Thoracic aorta (tissue), 2 donors: ENCODE results near the gene ZRANB1. TPM values are rescaled to one million over a fixed set of nuclear protein-coding genes. Genes with fewer than 3 reads are reported as not detected.

Experiments
- ATAC-seq: fragments of 150-250 bp; one replicate; pipeline ENCODE4 v1.8.0; 2017; ENCODE audit warnings: low read depth; ENCODE audit not compliant: insufficient number of reproducible peaks, low FRiP score
- DNase-seq: peaks from one replicate; pipeline ENCODE4 v3.0.0-alpha.2; 2020; ENCODE audit warnings: low spot score
- H3K27ac ChIP-seq, 2 donors: fragments of 200-600 bp; sonication (generic); 1 replicate in 1 of 2; 2 replicates in 1 of 2; pipeline ENCODE4 v1.5.1; 2016; ENCODE audit warnings: mild to moderate bottlenecking in 2 of 2, moderate library complexity in 2 of 2
- H3K27me3 ChIP-seq: fragments of 200-600 bp; sonication (generic); replicated peaks from 2 replicates; pipeline ENCODE4 v1.6.0; 2016; ENCODE audit warnings: mild to moderate bottlenecking; ENCODE audit not compliant: insufficient read depth
- H3K36me3 ChIP-seq: fragments of 200-600 bp; sonication (generic); one replicate; pipeline ENCODE4 v1.5.1; 2016
- H3K4me1 ChIP-seq, 2 donors: fragments of 200-600 bp; sonication (generic); 1 replicate in 1 of 2; 2 replicates in 1 of 2; pipeline versions ENCODE4 v1.5.1 to v1.6.0; 2016; ENCODE audit warnings: low read depth in 2 of 2, mild to moderate bottlenecking in 1 of 2; ENCODE audit not compliant: control insufficient read depth in 1 of 2
- H3K4me3 ChIP-seq: fragments of 200-600 bp; sonication (generic); 2 replicates; pipeline ENCODE4 v1.5.1; 2016; ENCODE audit warnings: mild to moderate bottlenecking
- H3K9me3 ChIP-seq: fragments of 200-600 bp; sonication (generic); 2 replicates; pipeline ENCODE4 v1.5.1; 2016
- CTCF ChIP-seq: fragments of 200-600 bp; sonication (generic); IDR thresholded peaks from one replicate; pipeline ENCODE4 v1.5.1; 2019; ENCODE audit warnings: antibody characterized with exemption
- total RNA-seq, 2 donors: library from RNA; depleted of rRNA; stranded (reverse); fragments of >200 nt; gene quantifications; one replicate each; pipeline versions ENCODE4 v1.1.0 to v1.2.3, GENCODE V29; 2016

ZRANB1 gene
- total RNA-seq, 2 donors from 2014 or later, result 30.1 to 30.9 TPM

GRCh38 chr10:125017547-125018298, 75.8 kb downstream of the ZRANB1 start:
- Histone ChIP-seq H3K27me3 (no peaks in the 10 kb centered on the region), H3K4me1 (peaks cover 56 to 100% of the 10 kb centered on the region in 2 donors), H3K4me3 (no peak overlapping the region), H3K27ac (peak overlapping the region; percentile 93 to 97), H3K36me3 (no peaks in the 10 kb centered on the region), H3K9me3 (no peaks in the 10 kb centered on the region)
- ATAC-seq (no peak), DNase-seq (no peak)
- no peak for TF ChIP-seq CTCF

GRCh38 chr10:125018576-125019143, 76.7 kb downstream of the ZRANB1 start:
- Histone ChIP-seq H3K27ac (peak overlapping the region; percentile 93 to 97), H3K27me3 (no peaks in the 10 kb centered on the region), H3K36me3 (no peaks in the 10 kb centered on the region), H3K9me3 (no peaks in the 10 kb centered on the region), H3K4me1 (peaks cover 61 to 100% of the 10 kb centered on the region in 2 donors), H3K4me3 (no peak overlapping the region)
- DNase-seq, result no peak
- TF ChIP-seq CTCF, result no peak
- ATAC-seq, result no peak

- Histone ChIP-seq H3K9me3 (no peaks in the 10 kb centered on the region), H3K4me1 (peaks cover 62 to 100% of the 10 kb centered on the region in 2 donors), H3K4me3 (no peak overlapping the region), H3K27me3 (no peaks in the 10 kb centered on the region), H3K36me3 (no peaks in the 10 kb centered on the region), H3K27ac (peak overlapping the region; percentile 93 to 97)
- TF ChIP-seq CTCF, result no peak
- no peak for DNase-seq
- ATAC-seq, result no peak
These were observed 78.5 kb downstream of the ZRANB1 start for GRCh38 chr10:125020386-125020785.

- no peaks in the 10 kb centered on the region for H3K36me3 ChIP-seq
- DNase-seq (no peak), ATAC-seq (no peak)
- no peak for TF ChIP-seq CTCF
- H3K4me3 ChIP-seq, result no peak overlapping the region
- no peaks in the 10 kb centered on the region for H3K27me3 ChIP-seq
- no peaks in the 10 kb centered on the region for H3K9me3 ChIP-seq
- peak overlapping the region; percentile 55 to 97 for H3K27ac ChIP-seq
- H3K4me1 ChIP-seq, result peaks cover 61 to 100% of the 10 kb centered on the region in 2 donors
These were observed 78.9 kb downstream of the ZRANB1 start for GRCh38 chr10:125020871-125021270.

- TF ChIP-seq CTCF, result no peak
- no peaks in the 10 kb centered on the region for H3K36me3 ChIP-seq
- peaks cover 58 to 98% of the 10 kb centered on the region in 2 donors for H3K4me1 ChIP-seq
- ATAC-seq (no peak), DNase-seq (no peak)
- no peaks in the 10 kb centered on the region for H3K27me3 ChIP-seq
- H3K9me3 ChIP-seq, result no peaks in the 10 kb centered on the region
- peak overlapping the region; percentile 23 to 55 for H3K27ac ChIP-seq
- no peak overlapping the region for H3K4me3 ChIP-seq
These were observed 79.9 kb downstream of the ZRANB1 start for GRCh38 chr10:125021686-125022344.
